ENCODE data around the gene PODN. TPM values are rescaled to one million over a fixed set of nuclear protein-coding genes. Genes with fewer than 3 reads are reported as not detected.

PODN gene
- total and polyA plus RNA-seq, 10 donors, result 0.64 to 3.8 (median 1.8) TPM

GRCh38 chr1:53074313-53075154, 12.5 kb downstream of the PODN start:
- H3K36me3 ChIP-seq, result no peaks in the 10 kb centered on the region
- H3K4me3 ChIP-seq, result no peak overlapping the region
- H3K27me3 ChIP-seq (replicated peaks in 1 of 7), result peaks cover 0 to 32% (median 0%) of the 10 kb centered on the region in 7 donors
- WGBS, 5 donors, result 79 to 92% (median 89%) methylated on average over 8 of the region's 8 CpGs
- no peak for TF ChIP-seq CTCF (IDR thresholded peaks at IDR 0.05 in 8 of 11, conservative IDR thresholded peaks at IDR 0.05 in 3 of 11)
- no peak for TF ChIP-seq POLR2A (IDR thresholded peaks at IDR 0.05)
- TF ChIP-seq POLR2AphosphoS5 (IDR thresholded peaks at IDR 0.05), result no peak
- H3K4me1 ChIP-seq, result no peaks in the 10 kb centered on the region
- peak; percentile 48 for DNase-seq
- H3K9me3 ChIP-seq, result no peaks in the 10 kb centered on the region
- intact Hi-C loops (cut with DNase I; ENCODE audit: low total_unique reads), result no loop called here
- no peak overlapping the region for H3K27ac ChIP-seq

GRCh38 chr1:53075206-53075605, 13.2 kb downstream of the PODN start:
- H3K36me3 ChIP-seq, result no peaks in the 10 kb centered on the region
- TF ChIP-seq POLR2A (IDR thresholded peaks at IDR 0.05) (no peak), POLR2AphosphoS5 (IDR thresholded peaks at IDR 0.05) (no peak)
- peak; percentile 47 for DNase-seq
- no peaks in the 10 kb centered on the region for H3K4me1 ChIP-seq
- WGBS, 5 donors, result 91 to 97% (median 93%) methylated on average over 4 of the region's 4 CpGs
- intact Hi-C loops (cut with DNase I; ENCODE audit: low total_unique reads), result no loop called here
- no peaks in the 10 kb centered on the region for H3K9me3 ChIP-seq
- H3K27ac ChIP-seq, result no peak overlapping the region
- H3K27me3 ChIP-seq (replicated peaks in 1 of 7), result peaks cover 0 to 32% (median 0%) of the 10 kb centered on the region in 7 donors
- no peak overlapping the region for H3K4me3 ChIP-seq

- Histone ChIP-seq H3K4me1 (no peaks in the 10 kb centered on the region), H3K4me3 (no peak overlapping the region), H3K36me3 (no peaks in the 10 kb centered on the region), H3K27ac (no peak overlapping the region), H3K27me3 (replicated peaks in 1 of 7) (peaks cover 0 to 32% (median 0%) of the 10 kb centered on the region in 7 donors), H3K9me3 (no peaks in the 10 kb centered on the region)
- intact Hi-C loops (cut with DNase I; ENCODE audit: low total_unique reads), result no loop called here
- peak; percentile 63 for DNase-seq
- WGBS, 5 donors, result 66 to 77% (median 71%) methylated on average over 7 to 8 of the region's 8 CpGs
- TF ChIP-seq POLR2AphosphoS5 (IDR thresholded peaks at IDR 0.05), result no peak
- TF ChIP-seq CTCF (IDR thresholded peaks at IDR 0.05 in 8 of 11, conservative IDR thresholded peaks at IDR 0.05 in 3 of 11), result no peak
- no peak for TF ChIP-seq POLR2A (IDR thresholded peaks at IDR 0.05)
Measured at GRCh38 chr1:53075761-53076163, 13.7 kb downstream of the PODN start.

GRCh38 chr1:53076165-53076564, 14.2 kb downstream of the PODN start:
- DNase-seq, result no peak
- H3K27me3 ChIP-seq (replicated peaks in 1 of 7), result peaks cover 0 to 32% (median 0%) of the 10 kb centered on the region in 7 donors
- no peaks in the 10 kb centered on the region for H3K9me3 ChIP-seq
- WGBS, 5 donors, result 76 to 93% (median 90%) methylated on average over 5 to 9 of the region's 9 CpGs
- peaks cover 0 to under 1% (median 0%) of the 10 kb centered on the region in 6 donors for H3K4me1 ChIP-seq
- no peak overlapping the region for H3K4me3 ChIP-seq
- no peaks in the 10 kb centered on the region for H3K36me3 ChIP-seq
- TF ChIP-seq CTCF (IDR thresholded peaks at IDR 0.05 in 8 of 11, conservative IDR thresholded peaks at IDR 0.05 in 3 of 11) (no peak), POLR2A (IDR thresholded peaks at IDR 0.05) (no peak), POLR2AphosphoS5 (IDR thresholded peaks at IDR 0.05) (no peak)
- intact Hi-C loops (cut with DNase I; ENCODE audit: low total_unique reads), result no loop called here
- no peak overlapping the region for H3K27ac ChIP-seq
